HG02885 (cell line): ENCODE results near the gene IQCC.

Experiments used
- ATAC-seq: cut with Tn5 transposase; IDR thresholded peaks from one replicate; pipeline ENCODE4 v1.9.1; 2021; ENCODE audit warnings: mild to moderate bottlenecking; ENCODE audit not compliant: unreplicated experiment, poor library complexity

Gene IQCC

DNA sequence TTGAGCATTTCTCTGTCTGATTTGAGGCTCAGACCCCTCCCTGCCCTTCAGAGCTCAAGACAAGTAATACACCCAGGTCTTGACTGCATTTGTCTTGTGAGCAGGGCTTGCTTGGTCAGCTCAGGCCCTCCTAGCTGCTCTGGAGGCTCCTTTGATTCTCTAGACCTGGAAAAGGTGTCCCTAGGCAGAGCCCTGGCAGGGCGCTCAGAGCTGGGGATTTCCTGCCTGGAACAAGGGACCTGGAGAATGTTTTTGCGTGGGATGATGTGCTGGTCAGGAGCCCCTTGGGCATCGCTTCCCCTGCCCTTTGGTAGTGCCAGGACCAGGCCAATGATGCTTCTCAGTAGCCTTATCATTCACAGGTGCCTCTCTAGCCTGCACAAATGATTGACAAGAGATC lies 9.9 kb upstream of the IQCC start:
- no peak for ATAC-seq

DNA sequence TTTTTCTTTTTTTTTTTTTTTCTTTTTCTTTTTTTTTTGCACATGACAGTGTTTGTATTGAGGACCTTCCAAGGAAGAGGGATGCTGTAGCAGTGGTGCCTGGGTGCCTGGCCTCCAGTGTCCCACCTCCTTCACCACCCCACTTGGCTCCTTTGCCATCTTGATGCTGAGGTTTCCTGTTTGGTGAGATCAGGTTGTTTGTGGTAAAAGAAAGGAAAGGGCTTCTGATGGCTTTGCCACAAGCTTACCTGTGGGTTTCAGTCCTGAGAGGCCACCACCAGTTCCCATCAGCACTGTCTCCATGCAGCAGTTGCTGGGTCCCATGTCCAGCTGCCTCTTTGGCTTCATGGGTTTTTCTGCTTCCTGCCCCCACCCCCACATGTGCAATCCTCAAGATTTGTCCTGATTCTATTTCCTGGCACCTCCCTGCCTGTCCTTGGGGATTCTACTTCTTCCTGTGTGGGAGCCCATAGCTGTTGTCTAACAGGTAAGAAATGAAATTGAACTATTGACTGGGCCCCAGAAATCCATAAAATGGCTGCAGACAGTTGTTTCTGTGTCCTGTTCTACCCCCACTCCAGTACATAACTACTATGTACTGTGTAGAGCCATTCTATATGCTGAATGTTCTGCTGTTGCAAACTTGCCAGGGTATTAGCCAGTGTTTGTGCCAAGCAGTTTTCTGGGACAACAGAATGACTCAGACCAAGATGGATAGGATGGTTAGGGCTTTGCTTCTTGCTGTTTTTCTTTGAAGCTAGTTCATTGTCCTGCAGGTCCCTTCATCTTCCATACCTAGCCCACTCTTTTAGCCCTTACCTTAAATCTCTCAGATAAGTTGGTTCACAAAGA lies 9.3 kb upstream of the IQCC start:
- ATAC-seq = no peak

DNA sequence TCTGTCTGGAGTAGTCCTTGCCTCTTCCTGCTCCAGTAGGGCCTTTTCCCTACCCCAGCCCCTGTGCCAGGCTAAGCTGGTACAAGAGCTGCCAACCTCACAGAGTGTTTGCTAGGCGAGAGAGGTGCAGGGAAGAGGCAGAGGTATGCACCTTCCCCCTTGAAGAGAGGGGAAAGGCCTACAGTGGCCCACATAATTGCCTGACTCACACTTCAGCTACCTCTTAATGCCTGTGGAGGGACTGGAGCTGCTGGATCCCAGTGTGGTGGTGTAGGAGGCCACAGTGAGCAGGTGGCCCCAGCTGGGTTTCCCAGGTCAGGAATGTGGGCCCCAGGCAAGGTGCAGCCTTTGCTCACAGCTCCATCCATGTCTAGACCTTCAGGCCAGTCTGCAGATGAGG lies 8.4 kb upstream of the IQCC start:
- ATAC-seq = no peak

DNA sequence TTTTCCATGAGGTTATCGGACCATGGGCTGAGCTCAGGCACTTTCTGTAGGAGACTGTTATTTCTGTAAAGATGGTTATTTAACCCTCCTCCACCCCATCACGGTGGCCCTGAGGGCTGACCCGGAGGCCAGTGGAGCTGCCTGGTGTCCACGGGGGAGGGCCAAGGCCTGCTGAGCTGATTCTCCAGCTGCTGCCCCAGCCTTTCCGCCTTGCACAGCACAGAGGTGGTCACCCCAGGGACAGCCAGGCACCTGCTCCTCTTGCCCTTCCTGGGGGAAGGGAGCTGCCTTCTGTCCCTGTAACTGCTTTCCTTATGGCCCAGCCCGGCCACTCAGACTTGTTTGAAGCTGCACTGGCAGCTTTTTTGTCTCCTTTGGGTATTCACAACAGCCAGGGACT lies 7.6 kb upstream of the IQCC start:
- no peak for ATAC-seq

DNA sequence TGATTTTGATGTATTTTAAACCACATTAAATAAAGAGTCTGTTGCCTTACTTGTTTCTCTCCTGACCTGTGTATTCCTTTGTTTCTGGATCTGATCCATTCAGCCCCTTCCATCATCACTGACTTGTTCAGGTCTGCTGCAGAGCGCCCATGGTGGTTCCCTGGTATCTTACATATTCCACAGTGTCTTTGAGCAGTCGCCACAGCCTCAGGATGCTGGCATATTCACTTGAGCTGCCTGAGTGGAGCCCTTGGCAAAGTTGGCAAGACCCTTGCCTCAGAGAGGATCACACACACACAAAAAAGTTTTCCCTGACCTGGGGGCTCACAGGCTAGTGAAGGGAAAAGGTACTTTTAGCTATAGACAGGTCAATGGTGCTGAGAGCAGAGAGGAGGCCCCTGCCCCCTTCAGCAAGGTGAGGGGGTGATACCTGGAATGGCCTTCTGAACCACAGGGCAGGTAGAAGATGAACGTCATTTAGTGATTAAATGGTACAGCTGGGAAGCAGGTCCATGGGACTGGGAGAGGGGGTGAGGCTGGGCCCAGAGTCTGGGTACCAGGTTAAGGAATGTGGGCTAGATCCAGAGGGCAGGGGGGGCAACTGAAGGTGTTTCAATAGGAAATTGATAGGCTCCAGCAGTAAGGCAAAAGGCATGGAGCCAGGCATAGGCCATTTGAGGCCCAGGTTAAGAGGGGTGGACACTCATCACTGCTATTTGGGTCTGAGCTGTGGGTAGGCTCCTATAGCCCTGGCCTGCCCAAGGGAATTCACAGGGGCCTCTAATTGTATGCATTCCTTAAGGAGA lies 7.0 kb upstream of the IQCC start:
- no peak for ATAC-seq

DNA sequence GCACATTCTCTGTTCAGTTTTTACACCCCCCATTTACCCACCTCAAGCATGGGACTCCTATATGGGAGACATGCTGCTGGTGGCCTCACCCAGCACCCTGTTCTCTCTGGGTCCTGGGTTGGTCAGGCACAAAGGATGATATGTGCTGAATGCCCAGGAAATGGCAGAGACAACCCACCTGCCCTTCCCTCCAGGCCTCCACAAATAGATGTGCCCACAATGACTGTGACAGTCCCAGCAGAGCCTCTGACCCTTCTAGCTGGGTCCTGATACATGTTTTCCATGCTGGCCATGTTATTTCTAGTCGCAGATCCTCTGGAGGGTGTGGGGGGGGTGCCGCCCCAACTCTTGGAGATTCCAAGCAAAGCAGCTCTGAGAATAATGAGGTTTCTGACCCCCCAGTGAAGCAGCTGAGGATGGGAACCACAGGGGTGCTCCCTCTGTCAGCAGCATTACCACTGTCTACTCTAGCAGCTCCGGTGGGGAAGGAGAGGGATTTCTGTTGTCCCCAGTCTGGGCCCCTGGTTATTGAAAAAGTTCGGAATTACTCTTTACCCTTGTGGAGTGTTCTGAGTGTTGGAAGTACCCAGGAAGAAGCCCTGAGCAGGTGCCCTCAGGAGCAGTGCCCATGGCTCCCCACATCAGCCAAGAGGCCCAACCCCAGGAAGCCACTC lies 6.3 kb upstream of the IQCC start:
- ATAC-seq = no peak

DNA sequence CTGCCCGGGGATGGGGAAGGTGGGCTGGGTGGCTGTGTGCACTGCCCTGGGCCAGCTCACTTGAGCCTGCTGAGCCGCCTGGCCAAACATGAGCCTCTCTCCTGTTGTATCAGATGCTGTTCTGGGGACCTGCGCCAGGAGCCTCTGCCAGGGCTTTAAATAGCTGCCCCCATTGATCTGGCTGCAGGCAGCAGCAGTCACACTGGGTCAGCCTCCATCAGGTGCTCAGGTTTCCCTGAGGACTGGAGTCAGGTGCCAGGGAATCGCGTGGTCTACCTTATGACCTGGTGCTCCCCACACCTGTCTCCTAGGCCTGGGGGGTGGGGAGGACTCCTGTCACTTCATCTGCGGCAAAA lies 5.8 kb upstream of the IQCC start:
- ATAC-seq = no peak

DNA sequence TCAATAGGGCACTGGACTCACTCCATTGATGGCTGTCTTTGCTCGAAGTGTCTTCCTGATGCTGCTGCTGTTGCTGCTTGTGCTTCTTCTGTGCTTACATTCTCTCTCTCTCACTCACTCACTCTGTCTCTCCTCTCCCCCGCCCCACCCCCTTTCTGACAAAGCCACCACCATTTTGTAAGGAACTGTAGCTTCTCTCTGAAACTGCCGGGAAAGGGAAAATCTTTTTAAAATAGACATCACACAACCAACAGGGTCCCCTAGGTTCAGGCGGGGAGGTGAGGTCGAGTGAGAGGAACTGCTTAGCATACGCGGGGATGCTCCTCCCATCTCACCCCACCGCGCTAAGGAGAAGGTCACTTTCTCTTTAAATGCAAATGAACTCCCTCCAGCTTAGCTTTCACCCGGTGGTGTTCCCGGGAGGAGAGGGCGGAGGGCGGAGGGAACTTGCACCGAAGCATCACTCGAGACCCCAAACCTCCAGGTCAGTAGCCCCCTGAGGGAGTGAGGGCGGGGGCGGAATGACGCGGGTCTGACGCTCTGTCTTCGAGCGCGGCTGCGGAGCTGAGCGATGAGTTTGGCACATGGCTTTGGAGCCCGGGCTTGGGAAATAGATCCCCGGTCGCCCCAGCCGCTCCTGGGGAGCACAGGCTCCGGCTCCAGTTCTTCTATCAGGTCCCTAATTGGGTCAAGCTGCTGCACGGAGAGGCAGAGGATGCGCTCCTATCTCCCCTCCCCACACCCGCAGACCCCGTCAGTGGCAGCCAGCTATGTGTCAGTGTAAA lies 5.1 kb upstream of the IQCC start, which contains the start of gene CCDC28B:
TSS of gene CCDC28B (plus strand) at position 370 of the 785 bp plus-strand sequence. CDS start 1,341 bp downstream, outside the sequence.
- no peak for ATAC-seq

DNA sequence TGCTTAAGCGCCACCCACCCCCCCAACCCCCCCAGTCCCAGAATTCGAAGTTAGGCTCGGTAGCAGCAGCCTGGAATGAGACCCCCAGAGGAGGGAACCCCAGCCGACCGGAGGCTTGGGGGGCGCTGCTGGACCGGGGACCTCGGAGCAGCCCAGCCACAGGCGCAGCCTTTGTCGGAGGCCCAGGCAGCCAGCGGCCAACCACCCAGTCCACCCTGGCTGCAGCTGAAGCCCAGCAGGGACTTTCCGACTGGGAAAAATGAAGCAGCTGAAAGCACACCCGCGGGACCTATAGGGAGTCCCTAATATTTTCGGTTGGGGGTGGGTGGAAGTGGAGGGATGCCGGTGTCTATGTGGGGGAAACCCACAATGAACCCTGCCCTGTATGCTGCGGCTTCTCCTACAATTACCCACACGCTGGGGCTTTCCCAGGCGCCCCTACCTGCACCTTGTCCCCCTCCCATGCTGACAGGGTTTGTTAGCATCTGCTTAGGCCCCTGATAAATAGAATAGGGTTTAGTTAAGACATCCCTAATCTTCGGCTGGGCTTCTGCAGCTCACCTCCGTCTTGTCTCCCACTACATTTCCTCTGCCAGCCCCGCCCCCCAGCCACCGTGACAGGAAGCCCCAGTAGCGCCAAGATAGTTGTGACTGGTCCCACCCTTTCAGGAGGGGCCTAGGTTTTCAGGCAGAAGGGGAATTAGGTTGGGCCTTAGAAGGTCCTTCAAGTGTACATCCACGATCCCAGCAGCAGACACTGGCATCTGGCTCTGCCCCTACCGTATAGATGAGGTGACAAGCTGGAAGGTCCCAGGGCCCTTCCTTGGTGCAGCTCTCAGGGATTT lies 4.2 kb upstream of the IQCC start:
- no peak for ATAC-seq

DNA sequence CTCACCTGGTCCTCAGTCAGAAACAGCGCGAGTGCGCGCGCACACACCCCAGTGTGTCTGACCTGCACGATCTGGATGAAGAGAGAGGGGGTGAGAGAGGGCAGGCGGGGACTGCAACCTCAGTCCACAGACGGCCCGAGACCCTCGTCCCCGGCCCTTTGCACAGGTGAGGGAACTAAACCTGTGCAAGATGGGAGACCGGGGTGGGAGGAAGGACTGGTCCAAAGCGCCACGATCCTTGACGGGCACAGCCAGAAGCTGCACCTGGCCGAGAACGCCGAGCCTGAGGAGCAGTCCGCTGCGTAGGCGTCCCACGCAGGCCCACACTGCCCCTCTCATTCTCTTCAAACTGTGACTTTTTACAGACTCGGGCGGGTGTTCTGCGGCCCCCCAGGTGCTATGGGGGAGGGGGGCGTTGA lies 519 bp upstream of the IQCC start:
- no peak for ATAC-seq

DNA sequence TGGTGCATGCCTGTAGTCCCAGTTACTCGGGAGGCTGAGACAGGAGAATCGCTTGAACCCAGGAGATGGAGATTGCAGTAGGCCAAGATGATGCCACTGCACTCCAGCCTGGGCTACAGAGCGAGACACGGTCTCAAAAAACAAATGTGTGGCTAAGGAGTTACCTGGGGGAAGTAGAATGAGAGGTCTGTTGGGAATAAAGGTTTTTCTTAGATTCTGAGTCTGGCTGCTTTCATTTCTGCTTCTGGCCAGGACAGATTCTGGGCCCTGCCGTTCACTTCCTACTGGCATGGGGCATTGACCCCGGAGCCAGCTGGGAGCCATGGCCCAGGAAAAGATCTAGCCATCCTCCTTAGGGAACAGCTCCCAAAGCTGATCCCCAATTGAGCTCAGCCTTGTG lies 3.0 kb downstream of the IQCC start:
- ATAC-seq = no peak

DNA sequence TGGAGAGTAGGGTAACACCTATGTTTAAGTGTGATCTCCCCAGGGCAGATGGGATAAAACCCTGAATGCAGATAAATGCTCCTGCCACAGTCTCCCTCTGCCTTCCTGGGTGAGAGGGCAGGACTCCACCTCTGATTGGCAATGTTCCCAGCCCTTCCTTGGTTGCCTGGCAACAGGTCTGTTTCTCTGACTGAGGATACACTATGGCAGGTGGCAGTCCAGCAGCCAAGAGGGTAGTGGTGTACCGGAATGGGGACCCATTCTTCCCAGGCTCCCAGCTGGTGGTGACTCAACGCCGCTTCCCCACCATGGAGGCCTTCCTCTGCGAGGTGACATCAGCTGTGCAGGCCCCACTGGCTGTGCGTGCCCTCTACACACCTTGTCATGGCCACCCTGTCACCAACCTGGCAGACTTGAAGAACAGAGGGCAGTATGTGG lies 3.4 kb downstream of the IQCC start, which contains the start of gene DCDC2B:
TSS of gene DCDC2B (plus strand) at position 199 of the 438 bp plus-strand sequence. CDS start at position 204, 5 bp downstream.
- no peak for ATAC-seq

DNA sequence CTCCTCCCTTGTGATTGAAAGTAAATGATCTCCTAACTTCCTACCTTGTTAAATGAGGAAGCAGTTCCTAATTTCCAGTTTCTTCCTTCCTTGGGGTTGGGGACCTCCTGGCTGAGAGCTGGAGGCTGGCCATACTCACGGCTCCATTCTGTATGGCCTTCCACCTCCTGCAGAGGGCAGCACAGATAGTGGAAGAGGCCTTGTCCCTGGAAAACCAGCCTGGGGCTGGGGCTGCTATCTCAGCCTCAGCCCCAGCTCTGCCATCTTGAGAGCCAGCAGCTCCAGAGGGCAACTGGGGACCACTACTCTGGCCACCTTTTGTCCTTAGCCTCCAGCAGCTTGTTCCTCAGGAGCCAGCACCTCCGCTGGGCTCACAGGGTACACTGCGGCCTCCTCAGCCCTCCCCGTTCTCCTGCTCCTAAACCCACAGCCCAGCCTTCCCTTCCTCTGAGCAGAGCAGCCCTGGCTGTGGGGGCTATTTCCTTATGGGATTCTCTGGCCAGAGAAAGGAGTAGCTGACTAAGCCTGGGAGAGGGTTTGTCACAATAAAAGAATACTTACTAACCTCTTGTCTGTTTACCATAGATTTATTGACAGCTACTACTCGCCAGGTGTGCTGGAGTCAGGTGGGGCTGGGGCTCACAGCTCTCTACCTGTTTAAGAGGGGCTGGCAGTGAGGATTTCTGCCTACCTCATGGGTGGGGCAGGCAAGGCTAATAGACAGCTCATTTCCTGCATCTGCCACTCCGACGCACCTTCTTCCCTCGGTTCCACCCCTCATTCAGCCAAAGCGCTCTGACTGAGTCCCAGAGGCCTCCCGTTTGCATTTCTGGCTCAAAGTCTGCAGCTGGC lies 10.4 kb downstream of the IQCC start:
- no peak for ATAC-seq

DNA sequence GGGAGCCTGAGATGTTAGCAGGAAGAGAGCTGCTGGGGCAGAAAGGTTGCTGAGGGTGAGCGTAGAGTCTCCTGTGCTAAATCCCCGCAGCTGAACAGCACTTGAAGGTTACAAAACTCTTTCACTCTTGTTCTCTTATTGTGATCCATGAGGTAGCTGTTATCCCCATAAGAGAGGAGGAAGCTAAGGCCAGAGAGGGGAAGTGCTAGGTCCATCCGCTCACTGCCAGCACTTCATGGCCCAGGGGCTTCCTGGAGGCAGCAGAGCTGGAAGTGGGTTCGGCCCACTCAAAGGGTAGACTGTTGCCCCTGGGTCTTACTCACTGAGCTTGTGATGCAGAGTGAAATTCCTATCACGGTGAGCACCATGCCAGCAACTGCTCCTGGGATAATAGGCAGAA lies 11.1 kb downstream of the IQCC start:
- ATAC-seq = no peak

DNA sequence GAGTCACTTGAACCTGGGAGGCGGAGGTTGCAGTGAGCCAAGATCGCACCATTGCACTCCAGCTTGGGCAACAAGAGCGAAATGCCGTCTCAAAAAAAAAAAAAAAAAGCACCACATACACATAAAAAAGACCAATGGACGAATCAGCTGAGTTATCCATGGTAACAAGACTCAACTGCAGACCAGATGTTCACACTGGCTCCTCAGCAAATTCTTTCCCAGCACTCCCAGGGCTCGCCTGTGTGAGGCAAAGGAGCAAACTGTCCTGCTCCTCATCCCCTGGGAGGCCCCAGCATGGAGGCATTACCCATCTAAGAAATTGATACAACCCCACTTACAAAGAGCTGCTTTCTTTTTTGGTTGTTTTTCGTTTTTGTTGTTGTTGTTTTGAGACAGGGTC lies 13.6 kb downstream of the IQCC start:
- no peak for ATAC-seq

DNA sequence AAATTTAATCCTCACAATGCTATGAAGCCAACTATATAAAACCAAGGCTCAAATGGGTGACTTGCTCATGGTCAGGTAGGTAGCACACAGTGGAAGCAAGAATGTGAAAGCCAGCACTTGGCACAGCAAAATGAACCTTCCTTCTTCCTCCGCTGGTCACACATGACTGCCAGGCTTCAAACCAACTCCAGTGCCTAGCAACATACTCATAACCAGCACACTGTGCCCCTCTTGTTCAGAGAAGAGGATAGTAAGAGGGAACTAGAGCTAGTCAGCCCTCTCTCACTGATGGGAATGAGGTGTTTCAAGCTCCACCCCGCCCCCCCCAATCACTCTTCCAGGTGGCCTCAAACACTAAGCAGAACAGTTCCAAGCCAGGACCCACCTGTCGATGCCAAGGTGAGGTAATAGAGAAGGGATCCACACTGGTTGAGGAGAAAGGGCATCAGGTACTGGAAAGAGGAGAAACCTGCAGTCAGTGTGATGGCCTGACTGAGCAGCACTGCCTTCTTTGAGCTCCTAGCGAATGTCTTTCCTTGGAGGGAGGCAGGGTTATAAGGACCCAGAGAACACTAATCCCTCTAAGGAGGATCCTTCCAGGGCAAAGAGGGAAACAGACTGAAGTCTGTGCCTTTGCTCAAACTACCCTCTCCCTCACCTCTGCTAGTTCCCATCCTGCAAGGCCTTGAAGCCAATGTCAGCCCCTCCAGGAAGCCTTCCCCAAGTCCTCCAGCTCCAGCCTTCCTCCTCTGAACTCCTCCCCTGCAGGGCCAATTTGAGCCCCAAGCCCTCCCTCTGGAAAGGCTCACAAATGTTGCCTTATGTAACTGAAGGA lies 15.5 kb downstream of the IQCC start:
- ATAC-seq = no peak

DNA sequence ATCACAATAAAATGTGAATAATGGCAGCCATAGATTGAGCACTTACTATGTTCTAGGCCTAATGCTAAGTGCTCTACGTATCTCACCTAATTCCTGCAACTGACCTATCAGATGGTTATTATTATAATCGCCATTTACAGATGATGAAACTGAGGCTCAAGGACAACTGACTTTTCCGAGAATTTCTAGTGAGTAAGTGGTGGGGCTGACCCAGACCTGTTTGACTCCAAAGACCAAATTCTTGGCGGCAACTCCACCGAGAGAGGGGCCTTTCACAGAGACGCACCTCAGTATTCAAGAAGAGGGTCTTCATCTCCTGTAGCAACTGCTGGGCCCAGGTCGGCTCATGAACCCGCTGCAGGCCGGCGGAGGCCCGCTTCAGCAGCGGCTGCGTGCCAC lies 16.1 kb downstream of the IQCC start:
- ATAC-seq = peak; percentile 20
